HG03135 (cell line): ENCODE data around the gene FOLR2.
"Not testable (repeated sequence)": the region's sequence is repeated elsewhere in the genome, so short reads cannot be mapped to it uniquely, and the experiment has no call there.

Source experiments
- ATAC-seq: cut with Tn5 transposase; IDR thresholded peaks from one replicate; pipeline ENCODE4 v1.9.1; 2021; ENCODE audit warnings: mild to moderate bottlenecking, moderate library complexity; ENCODE audit not compliant: unreplicated experiment

The FOLR2 gene

DNA sequence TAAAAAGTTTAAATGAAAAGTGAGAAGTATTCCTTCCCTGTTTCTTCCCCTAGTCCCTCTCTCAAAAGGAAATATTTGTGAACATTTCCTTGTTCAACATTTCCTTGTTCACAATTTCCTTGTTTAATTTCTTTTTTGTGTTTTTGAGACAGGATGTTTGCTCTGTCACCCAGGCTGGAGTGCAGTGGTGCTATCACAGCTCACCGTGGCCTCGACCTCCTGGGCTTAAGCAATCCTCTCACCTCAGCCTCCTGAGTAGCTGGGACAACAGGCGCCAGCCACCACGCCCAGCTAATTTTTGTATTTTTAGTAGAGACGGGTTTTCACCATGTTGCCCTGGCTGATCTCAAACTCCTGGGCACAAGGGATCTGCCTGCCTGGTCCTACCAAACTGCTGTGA is 50.4 kb downstream of the FOLR2 start:
- ATAC-seq: not testable (repeated sequence)

- ATAC-seq: no peak
Observed at GRCh38 chr11:72267956-72268617, 51.5 kb downstream of the FOLR2 start.
